ENCODE results near the gene PHAX.
"Not testable (repeated sequence)": the region's sequence is repeated elsewhere in the genome, so short reads cannot be mapped to it uniquely, and the experiment has no call there.

Gene PHAX

GRCh38 chr5:126605525-126605924 is 4.8 kb downstream of the PHAX start:
- no peak for DNase-seq

GRCh38 chr5:126610160-126610559 is 9.4 kb downstream of the PHAX start:
- DNase-seq = no peak

GRCh38 chr5:126610616-126611015 is 9.9 kb downstream of the PHAX start:
- DNase-seq = no peak

GRCh38 chr5:126613941-126614592 is 13.3 kb downstream of the PHAX start:
- DNase-seq = no peak

GRCh38 chr5:126615286-126615685 is 14.5 kb downstream of the PHAX start:
- DNase-seq = no peak

GRCh38 chr5:126617603-126618002 is 16.9 kb downstream of the PHAX start:
- not testable (repeated sequence) for DNase-seq

- no peak for DNase-seq
These were observed 19.0 kb downstream of the PHAX start for GRCh38 chr5:126619781-126620180.

GRCh38 chr5:126624534-126624933 is 23.8 kb downstream of the PHAX start:
- no peak for DNase-seq

- no peak for DNase-seq
These were observed 27.4 kb downstream of the PHAX start for GRCh38 chr5:126628102-126628501.

GRCh38 chr5:126631920-126632319 is 31.2 kb downstream of the PHAX start:
- DNase-seq = no peak

- DNase-seq = no peak
These were observed 32.8 kb downstream of the PHAX start for GRCh38 chr5:126633552-126633951.

- no peak for DNase-seq
These were observed 34.8 kb downstream of the PHAX start for GRCh38 chr5:126635585-126635984.

GRCh38 chr5:126636956-126637355 is 36.2 kb downstream of the PHAX start:
- no peak for DNase-seq

- no peak for DNase-seq
These were observed 40.1 kb downstream of the PHAX start for GRCh38 chr5:126640866-126641265.

GRCh38 chr5:126641387-126641786 is 40.6 kb downstream of the PHAX start:
- DNase-seq = no peak

- DNase-seq = no peak
These were observed 44.4 kb downstream of the PHAX start for GRCh38 chr5:126645132-126645531.

GRCh38 chr5:126647071-126647470 is 46.3 kb downstream of the PHAX start:
- DNase-seq = no peak

- DNase-seq = no peak
These were observed 47.7 kb downstream of the PHAX start for GRCh38 chr5:126648471-126648870.

GRCh38 chr5:126649057-126649456 is 48.3 kb downstream of the PHAX start:
- not testable (repeated sequence) for DNase-seq

GRCh38 chr5:126649709-126650108 is 49.0 kb downstream of the PHAX start:
- DNase-seq = not testable (repeated sequence)

- no peak for DNase-seq
These were observed 49.7 kb downstream of the PHAX start for GRCh38 chr5:126650463-126650862.

- no peak for DNase-seq
These were observed 50.3 kb downstream of the PHAX start for GRCh38 chr5:126651013-126651577.

GRCh38 chr5:126656401-126657007 is 55.8 kb downstream of the PHAX start:
- DNase-seq = no peak

- peak; percentile 13 for DNase-seq
These were observed 57.8 kb downstream of the PHAX start for GRCh38 chr5:126658561-126658960.

Measured in activated CD8-positive, alpha-beta memory T cell treated with anti-CD3 and anti-CD28 coated beads, Interleukin-2, amount 50 U/mL, for 48 hours (primary cell).